Effector memory CD4-positive, alpha-beta T cell (primary cell): ENCODE results near the gene RIPOR1.

Source experiments
- DNase-seq, 3 donors: peaks; one replicate each; pipeline ENCODE4 v3.0.0-alpha.2; 2020
- H3K27ac ChIP-seq: 2 replicates; pipeline ENCODE4 v1.7.0; 2013; ENCODE audit warnings: mild to moderate bottlenecking, low read length, moderate library complexity; ENCODE audit not compliant: insufficient read depth, poor library complexity, severe bottlenecking
- H3K27me3 ChIP-seq: replicated peaks from 2 replicates; pipeline ENCODE4 v1.7.0; 2013; ENCODE audit warnings: mild to moderate bottlenecking, low read length; ENCODE audit not compliant: insufficient read depth, control insufficient read depth, poor library complexity, severe bottlenecking
- H3K36me3 ChIP-seq: 2 replicates; pipeline ENCODE4 v1.7.0; 2013; ENCODE audit warnings: mild to moderate bottlenecking, low read length, moderate library complexity; ENCODE audit not compliant: control insufficient read depth, insufficient read depth
- H3K4me1 ChIP-seq: 2 replicates; pipeline ENCODE4 v1.7.0; 2013; ENCODE audit warnings: low read length, mild to moderate bottlenecking; ENCODE audit not compliant: control insufficient read depth, insufficient read depth, poor library complexity, severe bottlenecking
- H3K4me3 ChIP-seq: 2 replicates; pipeline ENCODE4 v1.7.0; 2013; ENCODE audit warnings: low read length, low read depth, mild to moderate bottlenecking; ENCODE audit not compliant: insufficient read depth, poor library complexity, severe bottlenecking
- H3K9me3 ChIP-seq: 2 replicates; pipeline ENCODE4 v1.7.0; 2013; ENCODE audit warnings: mild to moderate bottlenecking, low read length, moderate library complexity; ENCODE audit not compliant: control insufficient read depth

RIPOR1 gene

DNA sequence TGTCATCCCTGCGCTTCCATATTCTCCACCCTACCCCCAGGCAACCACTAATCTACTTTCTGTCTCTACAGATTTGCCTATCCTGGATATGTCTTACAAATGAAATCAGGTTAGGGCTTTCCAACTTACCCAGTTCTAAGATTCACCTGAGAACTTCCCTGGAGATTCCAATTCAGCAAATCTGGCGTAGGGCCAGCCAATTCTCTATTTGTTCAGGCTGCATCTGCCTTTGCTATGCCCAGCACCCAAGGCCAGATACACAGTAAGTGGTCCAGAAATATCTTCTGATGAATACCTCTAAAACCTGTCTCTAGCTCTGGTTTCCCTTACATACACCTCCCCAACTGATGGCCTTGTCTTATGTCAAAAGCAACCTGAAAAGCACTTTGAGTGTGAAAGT, 23.3 kb downstream of the RIPOR1 start:
- no peaks in the 10 kb centered on the region for H3K36me3 ChIP-seq
- H3K27ac ChIP-seq, result peak overlapping the region; percentile 34
- no peak for DNase-seq
- peaks cover 43% of the 10 kb centered on the region for H3K4me1 ChIP-seq
- H3K9me3 ChIP-seq, result no peaks in the 10 kb centered on the region
- no peaks in the 10 kb centered on the region for H3K27me3 ChIP-seq
- H3K4me3 ChIP-seq, result no peak overlapping the region

DNA sequence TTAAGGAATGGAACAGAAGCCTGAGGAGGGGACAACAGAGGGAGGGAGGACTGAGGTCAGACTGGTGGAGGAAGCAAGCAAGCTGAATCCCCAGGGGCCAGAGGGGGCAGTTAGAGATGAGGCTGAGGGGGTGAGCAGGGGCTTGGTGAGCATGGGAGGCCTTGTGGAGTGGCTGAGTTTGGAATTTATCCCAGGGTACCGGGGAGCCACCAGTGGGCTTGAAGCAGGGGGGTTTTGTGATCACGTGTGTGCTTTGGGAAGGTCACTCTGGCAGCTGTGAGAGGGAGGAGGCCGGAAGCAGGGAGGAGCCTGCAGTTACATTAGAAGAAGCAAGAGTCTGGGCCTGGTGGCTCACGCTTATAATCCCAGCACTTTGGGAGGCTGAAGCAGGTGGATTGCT, 23.8 kb downstream of the RIPOR1 start:
- no peaks in the 10 kb centered on the region for H3K27me3 ChIP-seq
- peak overlapping the region; percentile 34 for H3K27ac ChIP-seq
- H3K4me3 ChIP-seq, result no peak overlapping the region
- no peak for DNase-seq
- peaks cover 41% of the 10 kb centered on the region for H3K4me1 ChIP-seq
- no peaks in the 10 kb centered on the region for H3K9me3 ChIP-seq
- no peaks in the 10 kb centered on the region for H3K36me3 ChIP-seq

DNA sequence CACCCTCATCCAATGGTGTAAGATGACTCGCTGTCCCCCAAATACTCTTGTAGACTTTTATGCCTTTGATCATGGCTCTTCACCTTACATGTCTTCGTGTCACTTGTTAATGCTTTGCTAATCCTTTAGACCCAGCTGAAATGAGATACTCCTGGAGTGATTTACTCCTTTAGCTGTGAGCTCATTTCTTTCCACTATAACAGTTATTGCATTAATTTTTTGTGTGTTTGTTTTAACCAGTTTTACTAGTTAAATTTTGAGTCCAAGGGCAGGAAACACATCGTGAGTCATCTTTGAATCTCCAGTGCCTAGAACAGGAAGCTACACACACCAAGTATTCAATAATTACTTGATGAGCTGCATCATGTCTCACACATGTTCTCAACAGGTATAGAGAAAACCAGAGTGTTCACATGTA, 27.2 kb downstream of the RIPOR1 start:
- H3K27ac ChIP-seq, result peak overlapping the region; percentile 4
- H3K27me3 ChIP-seq, result no peaks in the 10 kb centered on the region
- H3K4me3 ChIP-seq, result no peak overlapping the region
- H3K9me3 ChIP-seq, result no peaks in the 10 kb centered on the region
- H3K36me3 ChIP-seq, result no peaks in the 10 kb centered on the region
- DNase-seq, result no peak
- peaks cover 31% of the 10 kb centered on the region for H3K4me1 ChIP-seq

DNA sequence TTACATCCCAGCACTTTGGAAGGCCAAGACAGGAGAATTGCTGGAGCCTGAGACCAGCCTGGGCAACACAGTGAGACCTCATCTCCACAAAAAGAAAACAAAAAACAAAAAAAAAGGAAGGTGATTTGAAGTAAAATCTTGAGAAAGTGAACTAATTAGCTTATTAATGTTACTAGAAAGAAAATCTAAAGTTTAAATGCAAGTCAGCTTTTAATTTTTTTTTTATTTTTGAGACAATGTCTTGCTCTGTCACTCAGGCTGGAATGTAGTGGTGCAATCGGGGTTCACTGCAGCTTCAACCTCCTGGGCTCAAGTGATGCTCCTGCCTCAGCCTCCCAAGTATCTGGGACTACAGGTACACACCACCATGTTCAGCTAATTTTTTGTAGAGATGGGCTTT, 30.2 kb downstream of the RIPOR1 start:
- no peaks in the 10 kb centered on the region for H3K27me3 ChIP-seq
- H3K4me1 ChIP-seq, result peaks cover 27% of the 10 kb centered on the region
- no peak for DNase-seq
- H3K4me3 ChIP-seq, result no peak overlapping the region
- no peaks in the 10 kb centered on the region for H3K9me3 ChIP-seq
- H3K27ac ChIP-seq, result no peak overlapping the region
- no peaks in the 10 kb centered on the region for H3K36me3 ChIP-seq

DNA sequence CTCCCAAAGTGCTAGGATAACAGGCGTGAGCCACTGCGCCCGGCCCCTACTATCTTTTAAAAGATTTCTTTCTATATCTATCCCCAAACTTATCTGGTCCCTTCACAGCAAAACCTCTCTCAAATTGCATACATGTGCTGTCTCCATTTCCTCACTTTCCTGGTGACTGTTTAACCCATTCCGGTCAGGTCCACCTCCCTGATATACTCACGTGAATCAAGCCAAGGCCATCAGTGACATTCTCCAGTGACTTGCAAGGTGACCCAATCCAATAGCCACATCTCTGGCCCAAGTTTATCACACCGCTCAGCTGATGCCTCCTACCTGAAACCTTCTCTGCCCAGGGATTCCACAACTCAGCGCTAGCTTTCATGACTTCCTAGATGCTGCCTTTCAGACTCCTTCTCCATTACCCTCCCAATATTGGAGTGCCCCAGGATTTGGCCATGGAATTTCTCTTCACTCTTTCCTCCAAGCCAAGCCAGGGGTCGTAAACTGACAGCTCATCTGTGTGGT, 32.3 kb downstream of the RIPOR1 start:
- no peaks in the 10 kb centered on the region for H3K36me3 ChIP-seq
- no peaks in the 10 kb centered on the region for H3K9me3 ChIP-seq
- no peak for DNase-seq
- H3K27me3 ChIP-seq, result no peaks in the 10 kb centered on the region
- H3K4me3 ChIP-seq, result no peak overlapping the region
- peak overlapping the region; percentile 79 for H3K27ac ChIP-seq
- H3K4me1 ChIP-seq, result peaks cover 28% of the 10 kb centered on the region

DNA sequence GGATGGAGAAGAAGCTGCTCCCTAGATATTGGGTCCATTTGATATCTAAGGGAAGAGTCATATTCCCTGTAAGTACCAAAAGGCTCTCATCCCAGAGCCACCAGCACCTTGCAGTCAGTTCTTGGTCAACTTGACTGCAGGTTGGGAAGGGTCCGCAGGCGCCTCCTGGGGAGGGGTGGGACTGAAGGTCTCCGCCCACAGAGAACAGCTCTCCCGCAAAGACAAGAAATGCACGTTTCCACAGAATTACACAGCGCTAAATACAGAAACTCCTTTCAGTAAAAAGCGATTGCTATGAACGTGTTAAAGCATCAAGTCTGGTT, 32.8 kb downstream of the RIPOR1 start:
- peaks cover 23% of the 10 kb centered on the region for H3K4me1 ChIP-seq
- no peaks in the 10 kb centered on the region for H3K36me3 ChIP-seq
- H3K27me3 ChIP-seq, result no peaks in the 10 kb centered on the region
- H3K9me3 ChIP-seq, result no peaks in the 10 kb centered on the region
- DNase-seq, result no peak
- peak overlapping the region; percentile 79 for H3K27ac ChIP-seq
- peak overlapping the region; percentile 65 for H3K4me3 ChIP-seq

DNA sequence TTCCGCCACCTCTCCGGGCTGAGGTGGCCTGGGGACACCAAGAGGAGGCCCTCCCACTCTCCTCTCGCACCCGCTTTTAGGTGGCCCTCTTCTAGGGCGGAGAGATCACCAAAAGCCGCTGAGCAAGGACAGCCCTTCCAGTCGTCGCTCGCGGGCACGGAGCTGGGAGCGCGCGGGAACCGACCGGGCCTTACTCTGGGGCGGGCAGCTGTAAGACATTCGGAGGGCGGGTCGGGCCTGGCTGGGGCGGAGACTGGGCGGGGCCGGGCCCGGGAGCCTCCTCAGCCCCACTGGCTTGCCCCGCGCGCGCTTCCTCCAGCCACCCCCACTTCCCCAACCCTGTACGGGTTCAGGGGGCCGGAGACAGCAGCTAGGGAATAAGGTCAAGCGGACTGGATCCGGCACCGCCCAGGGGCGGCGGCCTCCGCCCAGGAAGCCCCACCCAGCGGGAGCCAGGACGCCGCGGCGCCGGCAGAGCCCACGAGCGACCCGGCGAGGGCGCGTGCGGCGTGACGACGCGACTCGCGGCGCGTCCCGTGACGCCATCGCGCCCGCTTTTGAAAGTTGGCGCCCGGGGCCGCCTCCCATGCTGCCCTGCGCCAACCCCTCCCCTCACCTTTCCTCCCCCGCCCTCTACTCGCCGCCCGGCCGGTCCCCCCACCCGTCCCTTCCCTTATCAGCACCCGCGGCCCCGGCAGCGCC, 33.3 kb downstream of the RIPOR1 start:
- peaks cover 24% of the 10 kb centered on the region for H3K4me1 ChIP-seq
- H3K27me3 ChIP-seq, result no peaks in the 10 kb centered on the region
- no peaks in the 10 kb centered on the region for H3K36me3 ChIP-seq
- H3K4me3 ChIP-seq, result peak overlapping the region; percentile 65
- DNase-seq, result peak; percentile 93 to 96 (median 95)
- H3K27ac ChIP-seq, result peak overlapping the region; percentile 79
- no peaks in the 10 kb centered on the region for H3K9me3 ChIP-seq

DNA sequence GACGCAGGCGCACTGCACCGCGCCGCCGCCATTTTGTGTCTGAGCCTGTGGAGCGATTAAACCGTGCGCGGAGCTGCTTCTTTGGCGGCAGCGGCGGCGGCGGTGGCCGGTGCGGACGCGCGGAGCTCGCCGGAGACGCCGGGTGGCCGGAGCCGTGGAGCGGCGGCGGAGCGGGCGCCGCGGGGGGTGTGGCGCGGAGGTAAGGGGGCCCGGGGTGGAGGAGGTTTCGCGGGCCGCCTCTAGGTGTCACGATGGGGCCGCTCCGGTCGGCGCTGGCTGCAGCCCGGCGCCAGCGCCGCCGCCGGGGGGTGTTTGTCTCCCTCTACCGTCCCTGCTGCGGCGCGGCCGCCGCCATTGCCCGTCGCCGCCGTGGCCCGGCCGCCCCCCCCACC, 33.9 kb downstream of the RIPOR1 start, which contains the start of gene CTCF:
Gene CTCF, plus strand, starts transcription at position 1 of the 392 bp plus-strand sequence. CDS start 48,307 bp downstream, outside the sequence.
- Histone ChIP-seq H3K4me1 (peaks cover 23% of the 10 kb centered on the region), H3K27ac (peak within 1 kb of the TSS; percentile 95), H3K4me3 (peak within 1 kb of the TSS; percentile 96), H3K27me3 (no peaks in the 10 kb centered on the region), H3K36me3 (no peaks in the 10 kb centered on the region), H3K9me3 (no peaks in the 10 kb centered on the region)
- peak; percentile 78 to 82 (median 80) for DNase-seq

DNA sequence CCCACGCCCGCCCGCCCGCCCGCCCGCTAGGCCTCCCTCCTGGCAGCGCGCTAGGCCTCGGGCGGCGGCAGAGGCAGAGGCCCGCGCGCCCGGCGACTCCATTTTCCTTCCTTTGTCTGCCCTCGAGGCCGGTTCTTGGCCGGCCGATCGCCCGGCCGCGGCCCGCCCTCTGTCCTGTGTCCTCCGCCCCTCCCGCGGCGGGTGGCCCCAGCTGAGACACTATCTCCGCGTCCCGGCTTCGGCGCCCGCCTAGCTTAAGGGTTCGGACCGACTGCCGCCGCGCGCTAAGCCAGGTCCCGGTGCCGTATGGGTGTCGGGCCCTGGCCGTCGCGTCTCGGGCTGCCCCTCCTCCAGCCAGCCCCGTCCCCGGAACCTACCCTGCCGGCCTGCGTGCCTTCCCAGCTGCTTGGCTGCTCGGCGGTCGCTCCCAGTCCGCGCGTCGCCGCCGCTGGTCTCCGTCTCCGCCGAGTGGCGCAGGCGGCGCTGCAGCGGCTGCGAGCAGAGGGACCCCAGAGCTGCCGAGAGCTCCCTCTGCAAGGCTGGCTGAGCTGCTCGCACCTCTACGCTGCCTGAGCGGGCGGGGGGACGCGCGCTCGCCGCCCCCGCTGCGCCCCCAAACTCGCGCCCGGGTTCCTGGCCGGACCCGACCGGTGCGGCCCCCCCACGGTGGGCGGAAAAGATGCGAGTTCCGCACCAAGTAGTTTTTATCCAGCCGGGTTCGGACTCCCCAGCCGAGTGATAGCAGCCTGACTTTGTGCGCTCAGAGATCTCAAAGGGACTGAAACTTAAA, 34.5 kb downstream of the RIPOR1 start:
- Histone ChIP-seq H3K4me3 (peak overlapping the region; percentile 96), H3K27me3 (no peaks in the 10 kb centered on the region), H3K36me3 (no peaks in the 10 kb centered on the region), H3K27ac (peak overlapping the region; percentile 95), H3K9me3 (no peaks in the 10 kb centered on the region), H3K4me1 (peaks cover 23% of the 10 kb centered on the region)
- DNase-seq, result peak; percentile 35 to 53 (median 50)
